Ishikawa (cell line): ENCODE measurements around the gene CHODL.

Source experiments
- CEBPB ChIP-seq: IDR thresholded peaks from 2 replicates; pipeline ENCODE4 v1.6.1; 2012
- EP300 ChIP-seq: IDR thresholded peaks from 2 replicates; pipeline ENCODE4 v1.6.1; 2012; ENCODE audit warnings: borderline replicate concordance
- MAX ChIP-seq: IDR thresholded peaks from 2 replicates; pipeline ENCODE4 v1.6.1; 2012
- NFIC ChIP-seq: IDR thresholded peaks from 2 replicates; pipeline ENCODE4 v1.6.1; 2012
- TCF12 ChIP-seq: IDR thresholded peaks from 2 replicates; pipeline ENCODE4 v1.6.1; 2012; ENCODE audit warnings: low read depth
- USF1 ChIP-seq: IDR thresholded peaks from 2 replicates; pipeline ENCODE4 v1.6.1; 2012
- ZBTB7A ChIP-seq: IDR thresholded peaks from 2 replicates; pipeline ENCODE4 v1.6.1; 2012; ENCODE audit warnings: low read depth

DNA sequence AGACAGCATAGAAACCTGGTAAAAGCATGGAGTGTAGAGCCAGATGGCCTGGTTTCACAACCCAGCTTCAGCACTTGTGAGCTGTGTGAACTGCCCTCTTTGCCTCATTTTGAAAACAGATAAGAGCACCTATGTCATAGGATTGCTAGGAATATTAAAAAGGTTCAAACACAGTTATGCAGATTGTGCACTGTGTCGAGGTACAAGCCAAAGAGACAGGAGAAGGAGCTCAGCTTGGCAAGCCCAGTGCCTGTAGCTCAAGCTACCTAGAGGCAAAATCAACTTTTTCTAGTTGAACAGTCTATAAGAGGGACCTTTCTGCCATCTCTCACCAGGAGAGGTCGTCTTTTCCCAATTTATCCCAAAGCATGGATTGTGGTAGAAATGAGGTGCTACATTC is 5.0 kb downstream of the CHODL start:
- TF ChIP-seq TCF12 = no peak
- no peak for TF ChIP-seq ZBTB7A
- no peak for TF ChIP-seq EP300
- no peak for TF ChIP-seq NFIC
- no peak for TF ChIP-seq MAX
- no peak for TF ChIP-seq USF1
- no peak for TF ChIP-seq CEBPB
